Mucosa of stomach (tissue), 1 donor: ENCODE results near the gene BMP3.

Experiments
- H3K27me3 ChIP-seq: one replicate; pipeline ENCODE4 v1.7.0; 2013; ENCODE audit warnings: mild to moderate bottlenecking, low read length; ENCODE audit not compliant: control insufficient read depth, insufficient read depth
- H3K36me3 ChIP-seq: one replicate; pipeline ENCODE4 v1.7.0; 2013; ENCODE audit warnings: low read length; ENCODE audit not compliant: control insufficient read depth, insufficient read depth
- H3K4me1 ChIP-seq: one replicate; pipeline ENCODE4 v1.7.0; 2013; ENCODE audit warnings: mild to moderate bottlenecking, low read length; ENCODE audit not compliant: control insufficient read depth, insufficient read depth
- H3K4me3 ChIP-seq: one replicate; pipeline ENCODE4 v1.7.0; 2013; ENCODE audit warnings: low read length
- H3K9ac ChIP-seq: one replicate; pipeline ENCODE4 v1.7.0; 2013; ENCODE audit warnings: mild to moderate bottlenecking, low read length, moderate library complexity
- H3K9me3 ChIP-seq: one replicate; pipeline ENCODE4 v1.7.0; 2013; ENCODE audit warnings: mild to moderate bottlenecking, low read length, moderate library complexity; ENCODE audit not compliant: control insufficient read depth
- donor health status: Pancreatic carcinoma.

BMP3 gene

GRCh38 chr4:81052119-81053068 lies 21.9 kb downstream of the BMP3 start:
- H3K27me3 ChIP-seq, result no peaks in the 10 kb centered on the region
- no peaks in the 10 kb centered on the region for H3K4me1 ChIP-seq
- no peak overlapping the region for H3K9ac ChIP-seq

GRCh38 chr4:81058621-81059020 lies 28.1 kb downstream of the BMP3 start:
- H3K9me3 ChIP-seq, result no peaks in the 10 kb centered on the region
- H3K9ac ChIP-seq, result no peak overlapping the region
- no peaks in the 10 kb centered on the region for H3K27me3 ChIP-seq
- H3K4me3 ChIP-seq, result no peak overlapping the region
- H3K36me3 ChIP-seq, result no peaks in the 10 kb centered on the region
- H3K4me1 ChIP-seq, result no peaks in the 10 kb centered on the region

More at GRCh38 chr4:81052119-81053068, 21.9 kb downstream of the BMP3 start:
- no peaks in the 10 kb centered on the region for H3K9me3 ChIP-seq
- no peak overlapping the region for H3K4me3 ChIP-seq
- no peaks in the 10 kb centered on the region for H3K36me3 ChIP-seq

GRCh38 chr4:81060587-81061343 lies 30.3 kb downstream of the BMP3 start:
- no peaks in the 10 kb centered on the region for H3K4me1 ChIP-seq
- no peaks in the 10 kb centered on the region for H3K9me3 ChIP-seq
- H3K4me3 ChIP-seq, result no peak overlapping the region
- no peaks in the 10 kb centered on the region for H3K36me3 ChIP-seq
- no peak overlapping the region for H3K9ac ChIP-seq
- H3K27me3 ChIP-seq, result no peaks in the 10 kb centered on the region

GRCh38 chr4:81061344-81061730 lies 30.8 kb downstream of the BMP3 start:
- Histone ChIP-seq H3K36me3 (no peaks in the 10 kb centered on the region), H3K9me3 (no peaks in the 10 kb centered on the region), H3K4me1 (no peaks in the 10 kb centered on the region), H3K27me3 (no peaks in the 10 kb centered on the region), H3K9ac (no peak overlapping the region), H3K4me3 (no peak overlapping the region)

- no peak overlapping the region for H3K4me3 ChIP-seq
- H3K27me3 ChIP-seq, result no peaks in the 10 kb centered on the region
- H3K9ac ChIP-seq, result no peak overlapping the region
- no peaks in the 10 kb centered on the region for H3K9me3 ChIP-seq
- H3K4me1 ChIP-seq, result no peaks in the 10 kb centered on the region
- no peaks in the 10 kb centered on the region for H3K36me3 ChIP-seq
These were observed 31.5 kb downstream of the BMP3 start for GRCh38 chr4:81062001-81062400.

GRCh38 chr4:81065446-81065845 lies 34.9 kb downstream of the BMP3 start:
- no peaks in the 10 kb centered on the region for H3K4me1 ChIP-seq
- H3K4me3 ChIP-seq, result no peak overlapping the region

GRCh38 chr4:81069706-81070331 lies 39.3 kb downstream of the BMP3 start:
- H3K27me3 ChIP-seq, result no peaks in the 10 kb centered on the region
- H3K4me3 ChIP-seq, result no peak overlapping the region
- no peak overlapping the region for H3K9ac ChIP-seq
- H3K36me3 ChIP-seq, result no peaks in the 10 kb centered on the region
- no peaks in the 10 kb centered on the region for H3K9me3 ChIP-seq
- H3K4me1 ChIP-seq, result no peaks in the 10 kb centered on the region

More at GRCh38 chr4:81065446-81065845, 34.9 kb downstream of the BMP3 start:
- Histone ChIP-seq H3K27me3 (no peaks in the 10 kb centered on the region), H3K9ac (no peak overlapping the region), H3K36me3 (no peaks in the 10 kb centered on the region), H3K9me3 (no peaks in the 10 kb centered on the region)

- Histone ChIP-seq H3K9me3 (no peaks in the 10 kb centered on the region), H3K4me3 (no peak overlapping the region), H3K36me3 (no peaks in the 10 kb centered on the region), H3K9ac (no peak overlapping the region), H3K4me1 (no peaks in the 10 kb centered on the region), H3K27me3 (no peaks in the 10 kb centered on the region)
These were observed 40.5 kb downstream of the BMP3 start for GRCh38 chr4:81071013-81071412.

GRCh38 chr4:81081156-81081555 lies 50.6 kb downstream of the BMP3 start:
- no peak overlapping the region for H3K4me3 ChIP-seq
- H3K36me3 ChIP-seq, result no peaks in the 10 kb centered on the region
- no peaks in the 10 kb centered on the region for H3K9me3 ChIP-seq

GRCh38 chr4:81084029-81084428 lies 53.5 kb downstream of the BMP3 start:
- Histone ChIP-seq H3K4me1 (no peaks in the 10 kb centered on the region), H3K27me3 (no peaks in the 10 kb centered on the region), H3K9me3 (no peaks in the 10 kb centered on the region), H3K4me3 (no peak overlapping the region), H3K9ac (no peak overlapping the region), H3K36me3 (no peaks in the 10 kb centered on the region)

More at GRCh38 chr4:81081156-81081555, 50.6 kb downstream of the BMP3 start:
- Histone ChIP-seq H3K4me1 (no peaks in the 10 kb centered on the region), H3K9ac (no peak overlapping the region), H3K27me3 (no peaks in the 10 kb centered on the region)

- no peaks in the 10 kb centered on the region for H3K36me3 ChIP-seq
- no peak overlapping the region for H3K9ac ChIP-seq
- no peaks in the 10 kb centered on the region for H3K9me3 ChIP-seq
- H3K27me3 ChIP-seq, result no peaks in the 10 kb centered on the region
- no peaks in the 10 kb centered on the region for H3K4me1 ChIP-seq
- no peak overlapping the region for H3K4me3 ChIP-seq
These were observed 54.1 kb downstream of the BMP3 start for GRCh38 chr4:81084634-81085033.

GRCh38 chr4:81085291-81085690 lies 54.8 kb downstream of the BMP3 start:
- Histone ChIP-seq H3K4me3 (no peak overlapping the region), H3K27me3 (no peaks in the 10 kb centered on the region), H3K4me1 (no peaks in the 10 kb centered on the region), H3K9me3 (no peaks in the 10 kb centered on the region), H3K9ac (no peak overlapping the region), H3K36me3 (no peaks in the 10 kb centered on the region)
